ELR (cell line): Measurements from ENCODE around the gene PLXNB3.

Experiments used
- DNase-seq: peaks from one replicate; pipeline ENCODE4 v3.0.0-alpha.2; 2015; ENCODE audit warnings: low read depth

The PLXNB3 gene

DNA sequence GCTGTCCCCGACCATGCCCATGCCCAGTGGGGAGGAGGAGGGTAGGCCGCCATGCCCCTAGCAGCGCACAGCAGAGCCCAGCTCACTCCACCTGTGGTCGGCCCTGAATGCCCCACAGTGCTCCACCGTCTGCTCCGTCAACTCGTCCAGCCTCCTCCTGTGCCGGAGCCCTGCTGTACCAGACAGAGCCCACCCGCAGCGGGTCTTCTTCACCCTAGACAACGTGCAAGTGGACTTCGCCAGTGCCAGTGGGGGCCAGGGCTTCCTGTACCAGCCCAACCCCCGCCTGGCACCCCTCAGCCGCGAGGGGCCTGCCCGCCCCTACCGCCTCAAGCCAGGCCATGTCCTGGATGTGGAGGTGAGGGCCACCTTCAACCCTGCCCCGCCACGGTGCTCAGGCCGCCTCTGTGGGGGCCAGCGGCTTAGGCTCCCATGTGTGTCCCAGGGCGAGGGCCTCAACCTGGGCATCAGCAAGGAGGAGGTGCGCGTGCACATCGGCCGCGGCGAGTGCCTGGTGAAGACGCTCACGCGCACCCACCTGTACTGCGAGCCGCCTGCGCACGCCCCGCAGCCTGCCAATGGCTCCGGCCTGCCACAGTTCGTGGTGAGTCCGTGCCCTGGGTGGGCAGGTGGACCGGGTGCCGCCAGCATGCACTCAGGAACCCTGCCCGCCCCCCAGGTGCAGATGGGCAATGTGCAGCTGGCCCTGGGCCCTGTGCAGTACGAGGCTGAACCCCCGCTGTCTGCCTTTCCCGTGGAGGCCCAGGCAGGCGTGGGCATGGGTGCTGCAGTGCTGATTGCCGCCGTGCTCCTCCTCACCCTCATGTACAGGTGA is 9.9 kb downstream of the PLXNB3 start:
- no peak for DNase-seq

- no peak for DNase-seq
Observed at GRCh38 chrX:153774576-153775292, 10.7 kb downstream of the PLXNB3 start.

DNA sequence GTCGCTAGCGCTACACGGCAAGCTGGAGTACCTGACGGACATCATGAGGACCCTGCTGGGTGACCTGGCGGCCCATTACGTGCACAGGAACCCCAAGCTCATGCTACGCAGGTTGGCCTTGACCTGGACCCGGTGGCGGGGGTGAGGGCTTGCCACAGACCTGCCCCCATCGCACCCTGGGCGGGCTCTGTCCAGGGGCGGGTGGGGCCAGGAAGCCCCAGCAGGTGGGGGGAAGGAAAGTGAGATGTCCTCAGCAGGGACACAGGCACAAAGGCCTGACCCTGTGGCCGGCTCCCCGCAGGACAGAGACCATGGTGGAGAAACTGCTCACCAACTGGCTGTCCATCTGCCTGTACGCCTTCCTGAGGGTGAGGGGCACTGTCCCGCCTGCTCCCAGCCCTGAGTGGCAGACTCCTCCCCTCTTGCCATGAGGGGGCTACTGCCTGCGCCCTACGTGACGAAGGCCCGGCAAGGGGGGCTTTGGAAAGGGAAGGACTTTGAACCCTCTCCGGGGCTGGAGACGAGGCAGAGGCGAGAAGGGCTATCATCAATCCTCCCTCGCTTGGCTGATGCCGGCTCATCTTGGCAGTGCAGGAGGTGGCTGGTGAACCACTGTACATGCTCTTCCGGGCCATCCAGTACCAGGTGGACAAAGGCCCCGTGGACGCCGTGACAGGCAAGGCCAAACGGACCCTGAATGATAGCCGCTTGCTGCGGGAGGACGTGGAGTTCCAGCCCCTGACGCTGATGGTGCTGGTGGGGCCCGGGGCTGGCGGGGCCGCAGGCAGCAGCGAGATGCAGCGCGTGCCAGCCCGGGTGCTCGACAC is 11.5 kb downstream of the PLXNB3 start:
- no peak for DNase-seq

- DNase-seq: no peak
Observed at GRCh38 chrX:153776120-153776599, 12.1 kb downstream of the PLXNB3 start.

- no peak for DNase-seq
Observed at GRCh38 chrX:153776611-153777045, 12.6 kb downstream of the PLXNB3 start.

DNA sequence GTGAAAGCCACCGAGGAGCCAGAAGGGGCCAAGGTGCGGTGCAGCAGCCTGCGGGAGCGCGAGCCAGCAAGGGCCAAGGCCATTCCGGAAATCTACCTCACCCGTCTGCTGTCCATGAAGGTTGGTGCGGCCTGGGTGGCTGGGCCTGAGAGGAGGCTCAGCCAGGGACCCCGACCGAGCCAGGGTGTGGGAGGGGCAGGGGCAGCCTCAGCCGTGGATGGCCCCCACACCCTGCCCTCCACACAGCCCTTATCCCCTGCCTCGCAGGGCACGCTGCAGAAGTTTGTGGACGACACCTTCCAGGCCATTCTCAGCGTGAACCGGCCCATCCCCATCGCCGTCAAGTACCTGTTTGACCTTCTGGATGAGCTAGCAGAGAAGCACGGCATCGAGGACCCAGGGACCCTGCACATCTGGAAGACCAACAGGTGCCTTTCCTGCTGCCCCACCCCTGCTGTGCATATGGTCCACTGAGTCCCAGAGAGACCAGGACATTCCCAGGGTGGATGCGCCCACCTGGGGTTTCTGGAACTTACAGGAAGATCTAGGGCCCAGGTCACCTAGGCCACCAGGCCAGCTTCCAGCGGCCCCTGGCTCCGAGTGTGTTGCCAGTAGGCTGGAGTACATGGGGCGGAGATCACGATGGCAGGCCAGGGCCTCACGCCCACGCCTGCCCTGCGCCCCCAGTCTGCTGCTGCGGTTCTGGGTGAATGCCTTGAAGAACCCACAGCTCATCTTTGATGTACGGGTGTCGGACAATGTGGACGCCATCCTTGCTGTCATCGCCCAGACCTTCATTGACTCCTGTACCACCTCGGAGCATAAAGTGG is 13.4 kb downstream of the PLXNB3 start:
- no peak for DNase-seq

DNA sequence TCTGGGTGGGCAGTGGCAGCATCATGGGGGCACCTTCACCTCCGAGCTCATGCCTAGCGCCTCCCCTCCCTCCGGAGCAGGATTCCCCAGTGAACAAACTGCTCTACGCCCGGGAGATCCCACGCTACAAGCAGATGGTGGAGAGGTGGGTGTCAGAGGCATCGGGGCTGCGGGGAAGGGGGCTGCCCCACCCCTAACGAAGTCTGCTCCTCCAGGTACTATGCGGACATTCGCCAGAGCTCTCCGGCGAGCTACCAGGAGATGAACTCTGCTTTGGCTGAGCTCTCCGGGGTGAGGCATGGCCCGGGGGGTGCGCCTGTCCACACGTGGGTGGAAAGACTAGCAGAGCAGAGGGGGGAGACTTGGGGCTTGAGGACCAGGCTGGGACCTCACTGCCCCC is 14.1 kb downstream of the PLXNB3 start:
- DNase-seq: no peak

DNA sequence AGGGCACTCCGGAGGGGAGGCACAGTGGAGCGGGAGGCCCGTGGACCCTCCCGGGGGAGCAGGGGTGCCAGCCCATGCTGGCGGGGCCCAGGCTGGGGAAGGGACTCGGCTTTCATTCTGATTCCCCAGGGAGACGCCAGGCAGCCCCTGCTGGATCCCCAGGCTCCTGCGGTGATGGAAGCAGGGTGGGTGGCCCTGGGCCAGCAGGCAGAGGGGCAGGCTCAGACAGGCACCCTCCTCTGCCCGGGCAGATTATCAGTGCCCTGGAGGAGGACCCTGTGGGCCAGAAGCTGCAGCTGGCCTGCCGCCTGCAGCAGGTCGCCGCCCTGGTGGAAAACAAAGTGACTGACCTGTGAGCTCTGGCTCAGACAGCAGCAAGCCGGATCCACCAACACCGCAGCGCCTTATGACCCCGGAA is 14.6 kb downstream of the PLXNB3 start:
- DNase-seq: no peak

GRCh38 chrX:153779891-153780677 is 16.0 kb downstream of the PLXNB3 start:
- no peak for DNase-seq

DNA sequence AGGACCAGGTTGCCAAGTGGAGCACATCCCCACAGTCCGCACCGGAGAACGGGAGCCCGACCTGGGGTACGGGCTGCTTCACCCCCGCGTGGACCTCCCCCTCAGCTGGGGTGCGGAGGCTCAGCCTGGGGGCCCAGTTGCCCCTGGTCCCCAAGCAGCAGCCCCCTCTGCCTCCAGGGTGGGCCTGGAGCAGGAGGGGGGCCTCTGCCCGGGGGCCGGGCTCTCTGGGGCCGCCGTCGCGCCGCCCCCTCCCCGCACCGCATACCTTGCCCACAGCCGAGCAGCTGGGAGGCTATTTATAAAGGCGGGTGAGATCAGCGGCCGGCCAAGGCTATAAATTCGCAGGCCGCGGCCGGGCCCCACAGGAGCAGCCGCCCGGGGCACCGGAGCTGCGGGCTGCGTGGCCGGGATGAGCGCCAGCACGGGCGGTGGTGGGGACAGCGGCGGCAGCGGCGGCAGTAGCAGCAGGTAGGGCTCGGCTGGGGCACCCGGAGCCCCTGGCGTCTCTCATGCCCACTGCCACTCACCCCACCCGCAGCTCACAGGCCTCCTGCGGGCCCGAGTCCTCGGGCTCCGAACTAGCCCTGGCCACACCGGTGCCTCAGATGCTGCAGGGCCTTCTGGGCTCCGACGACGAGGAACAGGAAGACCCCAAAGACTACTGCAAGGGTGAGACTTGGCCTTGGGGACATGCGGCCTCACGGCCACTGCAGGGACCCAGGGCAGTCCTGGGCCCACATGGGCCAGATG is 16.8 kb downstream of the PLXNB3 start, which contains the start of gene SRPK3:
SRPK3 (plus strand) TSS at position 364 of the 750 bp plus-strand sequence; CDS start at position 410, 46 bp downstream.
- DNase-seq: peak; percentile 30

- DNase-seq: no peak
Observed at GRCh38 chrX:153781428-153782047, 17.5 kb downstream of the PLXNB3 start.

DNA sequence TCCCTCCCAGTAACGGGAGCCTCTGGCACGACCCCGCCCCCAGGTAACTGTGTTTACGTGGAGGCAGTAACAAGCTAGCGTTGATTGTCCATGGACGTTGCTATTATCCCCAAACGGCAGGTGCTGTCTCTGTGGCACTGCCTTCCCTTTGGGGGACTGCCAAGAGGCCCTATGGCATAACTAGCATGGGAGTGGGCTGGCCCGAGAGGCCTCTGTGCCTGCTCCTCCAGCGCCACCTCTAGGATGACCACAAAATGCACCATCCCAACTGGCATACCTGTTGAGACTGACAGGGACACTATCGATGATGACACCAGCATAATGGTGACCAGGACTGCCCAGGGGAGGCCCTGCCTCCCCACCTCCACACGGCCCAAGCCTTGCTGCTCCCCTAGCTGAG is 18.3 kb downstream of the PLXNB3 start:
- DNase-seq: no peak

GRCh38 chrX:153782871-153783270 is 18.8 kb downstream of the PLXNB3 start:
- no peak for DNase-seq

DNA sequence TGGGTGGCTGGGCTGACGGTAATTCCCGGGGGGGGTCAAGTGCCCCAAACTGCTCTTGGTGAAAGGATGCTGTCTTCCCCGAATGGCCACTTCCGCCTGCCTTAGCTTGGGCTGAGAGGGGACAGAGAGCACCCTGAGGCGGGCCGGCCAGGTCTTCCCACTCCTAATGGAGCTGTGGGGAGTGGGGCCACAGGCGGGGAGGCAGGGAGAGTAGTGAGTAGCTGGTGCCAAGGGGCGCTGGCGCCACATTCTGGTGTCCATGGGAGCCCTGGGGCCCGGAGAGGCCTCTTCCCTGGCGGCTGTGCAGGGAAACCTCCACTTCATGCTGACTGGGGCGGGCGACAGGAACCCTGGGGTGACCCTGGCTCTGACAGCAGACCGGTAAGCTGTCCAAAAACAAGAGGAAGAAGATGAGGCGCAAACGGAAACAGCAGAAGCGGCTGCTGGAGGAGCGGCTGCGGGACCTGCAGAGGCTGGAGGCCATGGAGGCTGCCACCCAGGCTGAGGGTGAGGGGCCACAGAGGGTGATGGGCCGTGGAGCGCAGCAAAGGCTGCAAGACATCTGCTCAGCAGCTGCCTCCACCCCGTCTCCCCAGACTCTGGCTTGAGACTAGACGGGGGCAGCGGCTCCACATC is 19.4 kb downstream of the PLXNB3 start:
- DNase-seq: no peak

DNA sequence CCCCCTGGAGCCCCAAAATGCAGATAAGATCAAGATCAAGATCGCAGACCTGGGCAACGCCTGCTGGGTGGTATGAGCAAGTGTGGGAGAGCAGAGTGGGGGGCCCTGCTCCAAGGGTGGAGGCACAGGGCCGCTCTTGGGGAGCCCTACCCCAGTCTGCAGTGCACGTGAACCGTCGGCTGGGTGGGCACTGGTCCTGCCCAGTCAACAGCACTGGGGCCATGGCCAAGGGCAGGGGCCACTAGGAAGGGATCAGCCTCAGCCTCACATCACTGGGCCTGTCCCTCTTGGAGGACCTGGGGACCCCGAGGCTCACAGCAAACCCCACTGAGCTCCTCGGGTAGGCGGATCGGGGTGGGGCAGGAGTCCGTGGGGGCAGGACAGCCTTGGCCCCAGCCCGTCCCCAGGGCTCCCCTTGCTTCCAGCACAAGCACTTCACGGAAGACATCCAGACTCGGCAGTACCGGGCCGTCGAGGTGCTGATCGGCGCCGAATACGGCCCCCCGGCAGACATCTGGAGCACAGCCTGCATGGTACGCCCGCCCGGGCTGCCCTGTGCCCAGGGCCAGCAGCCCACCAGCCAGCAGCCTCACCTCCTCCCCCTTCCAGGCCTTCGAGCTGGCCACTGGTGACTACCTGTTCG is 20.4 kb downstream of the PLXNB3 start:
- no peak for DNase-seq

- no peak for DNase-seq
Observed at GRCh38 chrX:153786669-153787068, 22.6 kb downstream of the PLXNB3 start.

GRCh38 chrX:153789654-153790053 is 25.6 kb downstream of the PLXNB3 start:
- DNase-seq: no peak
